ENCODE results near the gene CFAP77.

CFAP77 gene

GRCh38 chr9:132578367-132578932 is 168.4 kb downstream of the CFAP77 start:
- DNase-seq (ENCODE audit: low read depth, low spot score) = no peak

- no peak for DNase-seq (ENCODE audit: low read depth, low spot score)
Observed at GRCh38 chr9:132579427-132579798, 169.4 kb downstream of the CFAP77 start.

- no peak for DNase-seq (ENCODE audit: low read depth, low spot score)
Observed at GRCh38 chr9:132582276-132582785, 172.3 kb downstream of the CFAP77 start, which contains the start of gene BARHL1. Gene BARHL1 (plus strand): TSS chr9:132582606. CDS start chr9:132582798, 192 bp downstream.

DNA sequence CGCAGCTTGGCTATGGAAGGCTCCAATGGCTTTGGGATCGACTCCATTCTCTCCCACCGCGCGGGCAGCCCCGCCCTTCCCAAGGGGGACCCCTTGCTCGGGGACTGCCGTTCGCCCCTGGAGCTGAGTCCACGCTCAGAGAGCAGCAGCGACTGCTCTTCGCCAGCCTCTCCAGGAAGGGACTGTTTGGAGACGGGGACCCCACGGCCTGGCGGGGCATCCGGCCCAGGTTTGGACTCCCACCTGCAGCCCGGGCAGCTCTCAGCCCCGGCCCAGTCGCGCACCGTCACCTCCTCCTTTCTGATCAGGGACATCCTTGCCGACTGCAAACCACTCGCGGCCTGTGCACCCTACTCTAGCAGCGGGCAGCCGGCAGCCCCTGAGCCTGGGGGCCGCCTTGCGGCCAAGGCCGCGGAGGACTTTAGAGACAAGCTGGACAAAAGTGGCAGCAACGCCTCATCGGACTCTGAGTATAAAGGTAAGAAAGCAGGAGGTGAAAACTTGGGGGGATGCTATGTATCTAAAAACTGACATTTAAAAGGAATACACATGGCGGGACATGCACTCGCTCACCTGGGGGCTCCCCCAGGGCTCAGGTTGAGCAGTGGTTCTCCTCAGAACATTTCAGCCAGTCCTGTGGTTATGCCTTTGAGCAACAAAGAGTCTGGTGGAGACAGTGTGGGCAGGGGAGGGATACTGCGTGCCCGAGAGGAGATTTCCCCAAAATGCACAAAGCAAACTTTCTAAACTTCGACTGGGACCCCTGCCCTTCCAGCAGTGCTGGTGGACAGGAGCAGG is 173.0 kb downstream of the CFAP77 start:
- DNase-seq (ENCODE audit: low read depth, low spot score) = no peak

DNA sequence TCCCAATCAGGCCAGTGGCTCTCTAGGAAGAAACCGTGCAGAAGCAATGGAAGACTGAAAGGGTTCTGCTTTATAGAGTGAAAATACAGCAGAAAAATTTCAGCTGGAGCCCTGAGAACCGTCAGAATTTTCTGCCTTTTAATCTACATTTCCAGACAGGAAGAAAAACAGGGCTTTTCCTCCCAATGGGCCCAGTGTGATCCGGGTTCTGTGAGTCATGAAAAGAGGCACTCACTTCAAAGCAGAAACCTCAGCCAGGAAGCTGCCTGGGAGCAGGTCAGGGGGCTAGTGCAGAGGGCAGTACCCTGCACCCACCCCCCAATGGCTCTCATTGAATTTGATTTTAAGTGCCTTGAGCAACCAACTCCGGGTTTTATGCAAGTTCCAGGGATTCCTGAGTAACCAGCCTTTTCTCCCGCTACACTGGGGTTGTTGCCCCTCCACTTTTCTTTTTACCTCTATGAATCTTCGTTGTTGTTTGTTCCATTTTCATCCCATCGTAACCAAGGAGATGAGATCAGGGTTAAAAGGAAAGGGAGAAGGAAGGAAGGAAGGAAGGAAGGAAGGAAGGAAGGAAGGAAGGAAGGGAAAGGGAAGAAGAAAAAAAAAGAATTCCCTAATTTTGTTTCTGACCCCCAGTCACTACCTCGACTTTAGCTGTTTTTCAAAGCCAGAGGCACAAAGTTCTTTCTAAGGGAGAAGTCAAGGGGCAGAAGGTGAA is 173.7 kb downstream of the CFAP77 start:
- DNase-seq (ENCODE audit: low read depth, low spot score) = no peak

- DNase-seq (ENCODE audit: low read depth, low spot score) = no peak
Observed at GRCh38 chr9:132584601-132585560, 174.9 kb downstream of the CFAP77 start.

DNA sequence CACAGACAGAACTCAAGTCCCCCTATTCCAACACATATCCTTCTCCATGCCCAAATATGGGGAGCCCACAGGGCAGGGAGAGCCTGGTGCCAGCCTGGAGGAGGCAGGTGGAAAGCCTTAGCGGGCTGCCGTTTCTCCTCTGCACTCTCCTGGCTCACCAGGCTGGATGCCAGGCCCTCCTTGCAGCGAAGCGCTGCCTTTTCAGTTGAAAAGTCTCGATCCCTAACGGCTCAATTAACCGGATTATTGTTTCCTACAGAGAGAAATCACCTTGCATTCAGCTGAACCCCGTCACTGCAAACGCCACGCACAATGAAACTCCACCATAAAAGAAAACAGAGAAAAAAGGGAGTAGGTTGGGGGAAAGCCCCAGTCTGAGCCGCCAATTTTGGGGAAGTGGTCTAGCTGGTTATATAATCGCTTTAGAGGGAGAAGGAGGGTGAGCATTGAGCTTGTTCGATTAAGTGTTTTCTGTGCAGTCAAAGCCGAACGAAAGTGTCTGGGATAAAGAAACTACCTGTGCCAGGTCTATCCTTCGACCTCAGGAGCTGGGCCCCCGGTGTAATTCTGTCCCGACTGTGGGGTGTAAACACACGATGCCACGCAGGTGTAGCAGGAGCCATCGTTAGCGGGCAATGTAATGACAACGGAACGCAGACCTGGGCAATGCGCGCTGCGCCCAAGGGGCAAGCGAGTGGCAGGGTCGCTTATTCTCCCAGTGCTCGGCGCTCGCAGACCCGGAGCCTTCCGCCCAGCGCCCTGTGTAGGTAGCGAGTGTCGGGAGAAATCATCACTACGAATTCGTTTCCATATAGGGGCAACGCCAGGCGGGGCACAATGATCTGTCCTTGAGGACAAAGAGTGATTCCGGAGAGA is 176.2 kb downstream of the CFAP77 start:
- peak; percentile 46 for DNase-seq (ENCODE audit: low read depth, low spot score)

- peak; percentile 47 for DNase-seq (ENCODE audit: low read depth, low spot score)
Observed at GRCh38 chr9:132586830-132587591, 177.0 kb downstream of the CFAP77 start.

DNA sequence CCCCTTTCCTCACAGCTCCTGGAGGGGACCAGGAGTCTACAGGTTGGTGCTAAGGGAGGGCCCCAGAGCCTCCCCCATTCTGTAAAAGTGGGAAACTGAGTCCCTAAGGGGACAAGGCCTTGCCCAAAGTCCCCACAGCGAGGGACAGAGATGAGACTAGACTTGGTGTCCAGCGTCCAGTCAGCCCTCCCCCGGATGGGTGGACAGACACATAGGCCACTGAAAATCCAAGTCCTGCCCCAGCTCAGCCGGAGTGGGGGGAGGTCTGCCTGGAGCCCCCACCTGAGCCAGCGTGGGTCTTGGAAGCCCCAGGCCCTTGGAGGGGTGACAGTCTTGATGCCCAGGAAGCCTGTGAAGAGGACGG is 177.6 kb downstream of the CFAP77 start:
- DNase-seq (ENCODE audit: low read depth, low spot score) = no peak

DNA sequence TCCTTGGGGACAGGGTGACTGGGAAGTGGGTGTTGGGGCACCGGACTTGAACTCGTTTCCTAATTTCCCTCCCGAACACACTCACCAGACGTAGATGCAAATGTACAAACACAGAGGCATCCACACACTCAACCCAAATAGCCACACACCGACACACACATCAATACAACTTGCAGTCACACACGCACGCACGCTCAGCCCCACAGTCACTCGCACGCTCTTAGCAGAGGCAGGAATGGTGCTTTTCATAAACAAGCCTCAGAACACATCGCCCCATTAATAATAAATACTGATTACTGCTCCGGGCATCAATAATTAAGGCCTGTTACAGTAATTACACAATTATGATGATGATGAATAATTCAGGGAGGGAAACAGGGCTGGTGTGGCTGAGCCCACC is 178.1 kb downstream of the CFAP77 start:
- DNase-seq (ENCODE audit: low read depth, low spot score) = no peak

GRCh38 chr9:132588501-132589147 is 178.6 kb downstream of the CFAP77 start:
- DNase-seq (ENCODE audit: low read depth, low spot score) = peak; percentile 68

DNA sequence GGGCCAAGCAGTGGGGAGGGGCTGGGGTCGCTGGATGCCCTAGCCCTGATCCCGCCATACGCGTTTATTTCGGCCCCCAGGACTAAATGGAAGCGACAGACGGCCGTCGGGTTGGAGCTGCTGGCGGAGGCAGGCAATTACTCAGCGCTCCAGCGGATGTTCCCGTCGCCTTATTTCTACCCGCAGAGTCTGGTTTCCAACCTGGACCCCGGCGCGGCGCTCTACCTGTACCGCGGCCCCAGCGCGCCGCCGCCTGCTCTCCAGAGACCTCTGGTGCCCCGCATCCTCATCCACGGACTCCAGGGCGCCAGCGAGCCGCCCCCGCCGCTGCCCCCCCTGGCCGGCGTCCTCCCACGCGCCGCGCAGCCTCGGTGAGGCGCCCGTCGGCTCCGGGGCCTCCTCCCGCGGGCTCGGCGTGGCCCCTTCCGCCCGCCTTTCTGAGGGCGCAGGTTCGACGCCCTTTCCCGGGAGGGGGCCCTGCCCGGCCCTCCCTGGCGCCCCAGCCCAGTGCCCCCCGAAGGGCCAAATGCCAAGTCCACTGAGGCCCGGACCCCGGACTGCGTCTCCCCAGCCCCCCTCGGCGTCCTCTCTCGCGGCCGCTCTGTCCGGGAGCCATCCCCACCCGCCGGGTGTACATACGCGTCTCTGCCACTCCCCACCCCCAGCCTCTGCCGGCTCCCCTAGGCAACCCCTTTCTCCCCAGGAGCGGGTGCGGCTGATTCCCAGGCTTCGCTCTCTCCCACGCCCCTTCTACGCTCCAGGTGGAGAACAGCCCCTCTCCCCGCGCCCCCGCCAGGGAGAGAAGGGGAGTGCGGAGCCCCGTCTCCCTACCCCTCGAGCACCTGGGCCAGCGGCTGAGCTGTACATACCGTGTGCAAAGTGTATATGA is 179.4 kb downstream of the CFAP77 start:
- DNase-seq (ENCODE audit: low read depth, low spot score) = no peak

- DNase-seq (ENCODE audit: low read depth, low spot score) = no peak
Observed at GRCh38 chr9:132590037-132590317, 180.0 kb downstream of the CFAP77 start.

GRCh38 chr9:132590318-132591182 is 180.5 kb downstream of the CFAP77 start:
- DNase-seq (ENCODE audit: low read depth, low spot score) = no peak

DNA sequence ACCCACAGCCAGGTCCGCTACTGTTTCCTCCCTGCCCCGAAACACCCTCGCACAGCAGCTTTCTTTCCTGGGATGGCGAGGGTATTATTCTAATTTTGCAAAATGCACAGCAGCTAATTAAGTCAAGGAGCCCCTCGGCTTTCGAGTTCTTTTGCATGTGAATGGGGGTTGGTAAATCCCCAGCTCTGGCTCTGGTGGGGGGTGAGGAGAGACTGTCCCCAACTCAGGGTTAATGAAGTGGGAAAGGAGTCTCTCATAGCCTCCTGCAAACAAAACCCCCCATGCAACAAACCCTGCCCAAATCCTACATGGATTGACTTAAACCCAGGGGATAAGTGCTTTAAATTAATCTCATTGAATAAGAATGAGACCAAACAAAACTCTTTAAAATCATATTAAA is 181.2 kb downstream of the CFAP77 start:
- no peak for DNase-seq (ENCODE audit: low read depth, low spot score)

DNA sequence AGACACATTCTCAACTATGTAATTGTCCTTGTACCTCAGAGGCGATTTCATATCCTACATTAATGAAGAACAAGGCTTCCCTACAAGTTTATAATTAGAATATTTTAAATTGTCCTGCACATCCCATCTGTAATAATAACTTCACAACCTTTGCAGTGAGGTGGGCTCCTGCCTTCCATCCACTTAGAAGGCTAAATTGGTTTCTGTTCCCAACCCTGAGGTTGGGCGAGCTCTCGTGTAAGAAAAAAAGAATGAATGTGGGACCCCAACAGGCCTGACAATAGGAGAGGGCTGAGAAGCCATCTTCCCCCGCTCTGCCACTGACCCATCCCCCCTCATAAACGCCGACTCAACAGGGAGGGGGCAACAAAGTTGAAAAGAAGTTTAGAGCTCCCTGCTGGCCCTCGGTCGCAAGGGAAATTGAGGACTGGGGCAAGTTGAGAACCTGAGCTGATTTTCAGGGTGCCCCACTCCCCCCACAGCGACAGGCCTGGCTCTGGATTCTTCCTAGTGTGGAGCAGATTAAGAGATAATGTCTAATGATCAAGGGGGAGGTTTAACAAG is 181.8 kb downstream of the CFAP77 start:
- DNase-seq (ENCODE audit: low read depth, low spot score) = no peak

- DNase-seq (ENCODE audit: low read depth, low spot score) = no peak
Observed at GRCh38 chr9:132592451-132592850, 182.4 kb downstream of the CFAP77 start.
